WTC11 (cell line): ENCODE data around the gene PREX1. TPM values are rescaled to one million over a fixed set of nuclear protein-coding genes. Genes with fewer than 3 reads are reported as not detected.

ENCODE experiments used
- ATAC-seq: fragments of 200-7000 bp; cut with Tn5 transposase; 2 replicates; pipeline ENCODE4 v1.10.0; 2021; ENCODE audit warnings: mild to moderate bottlenecking, moderate library complexity
- CTCF ChIA-PET: fragments of 300-600 bp; sonication (Branson Sonifier 250); formaldehyde crosslinking; loops from one replicate; lab custom pipeline; 2021; ENCODE audit warnings: antibody characterized with exemption; lab: Charles Lee
- POLR2A ChIA-PET: fragments of 350-600 bp; sonication (Branson Sonifier 250); formaldehyde crosslinking; loops from one replicate; lab custom pipeline; 2021; ENCODE audit warnings: antibody characterized with exemption; lab: Charles Lee
- DNase-seq: peaks from one replicate; pipeline ENCODE4 v3.0.0; 2021; ENCODE audit warnings: low spot score
- H3K27ac Mint-ChIP-seq: 2 replicates; pipeline ENCODE4 v1.8.0; 2021; ENCODE audit warnings: mixed read lengths
- H3K27me3 Mint-ChIP-seq: 2 replicates; pipeline ENCODE4 v1.8.0; 2021; ENCODE audit warnings: low read depth, mild to moderate bottlenecking, moderate library complexity, mixed read lengths
- H3K36me3 Mint-ChIP-seq: 2 replicates; pipeline ENCODE4 v1.8.0; 2021; ENCODE audit warnings: mixed read lengths
- H3K4me1 Mint-ChIP-seq: 2 replicates; pipeline ENCODE4 v1.8.0; 2022; ENCODE audit warnings: mixed read lengths
- H3K4me3 Mint-ChIP-seq: 2 replicates; pipeline ENCODE4 v1.8.0; 2021; ENCODE audit warnings: mild to moderate bottlenecking, moderate library complexity, mixed read lengths
- H3K9me3 Mint-ChIP-seq: 2 replicates; pipeline ENCODE4 v1.8.0; 2021; ENCODE audit warnings: mixed read lengths
- ATF3 ChIP-seq: sonication (generic); formaldehyde crosslinking; conservative IDR thresholded peaks from 2 replicates; pipeline ENCODE4 v1.8.1; 2022; ENCODE audit warnings: mild to moderate bottlenecking, missing genetic modification reagents
- ATF6 ChIP-seq: sonication (generic); formaldehyde crosslinking; IDR thresholded peaks from 2 replicates; pipeline ENCODE4 v1.8.1; 2023; ENCODE audit warnings: mild to moderate bottlenecking, missing genetic modification reagents
- FOXP1 ChIP-seq: sonication (generic); formaldehyde crosslinking; IDR thresholded peaks from 2 replicates; pipeline ENCODE4 v1.8.0; 2022; ENCODE audit warnings: missing genetic modification reagents, mild to moderate bottlenecking, moderate library complexity, borderline replicate concordance
- HMGA2 ChIP-seq: fragments of 250-450 bp; sonication (Bioruptor Pico); IDR thresholded peaks from 2 replicates; pipeline ENCODE4 v1.4.0; 2021; ENCODE audit warnings: mild to moderate bottlenecking, moderate library complexity
- JUN ChIP-seq: sonication (generic); formaldehyde crosslinking; IDR thresholded peaks from 2 replicates; pipeline ENCODE4 v1.8.0; 2023; ENCODE audit warnings: mild to moderate bottlenecking, missing genetic modification reagents
- MXD4 ChIP-seq: fragments of 250-450 bp; sonication (Bioruptor Pico); IDR thresholded peaks from 2 replicates; pipeline ENCODE4 v1.8.0; 2021; ENCODE audit warnings: mild to moderate bottlenecking, moderate library complexity, borderline replicate concordance
- MYBL2 ChIP-seq: sonication (generic); formaldehyde crosslinking; IDR thresholded peaks from 2 replicates; pipeline ENCODE4 v1.8.1; 2023; ENCODE audit warnings: mild to moderate bottlenecking, moderate library complexity, missing genetic modification reagents
- NR1H2 ChIP-seq: sonication (generic); formaldehyde crosslinking; IDR thresholded peaks from 2 replicates; pipeline ENCODE4 v1.9.0; 2021; ENCODE audit warnings: mild to moderate bottlenecking, moderate library complexity, missing genetic modification reagents
- NR3C1 ChIP-seq: sonication (generic); formaldehyde crosslinking; conservative IDR thresholded peaks from 2 replicates; pipeline ENCODE4 v1.8.1; 2023; ENCODE audit warnings: low read depth, mild to moderate bottlenecking, missing genetic modification reagents
- PRDM15 ChIP-seq: sonication (generic); formaldehyde crosslinking; IDR thresholded peaks from 2 replicates; pipeline ENCODE4 v1.8.0; 2022; ENCODE audit warnings: missing genetic modification reagents
- PRRX2 ChIP-seq: fragments of 250-450 bp; sonication (Bioruptor Pico); IDR thresholded peaks from 2 replicates; pipeline ENCODE4 v1.8.0; 2021; ENCODE audit warnings: mild to moderate bottlenecking
- SMAD4 ChIP-seq: sonication (generic); formaldehyde crosslinking; IDR thresholded peaks from 2 replicates; pipeline ENCODE4 v1.8.0; 2022; ENCODE audit warnings: mild to moderate bottlenecking, missing genetic modification reagents
- TEAD1 ChIP-seq: sonication (generic); formaldehyde crosslinking; IDR thresholded peaks from 2 replicates; pipeline ENCODE4 v1.8.0; 2022; ENCODE audit warnings: mild to moderate bottlenecking, missing genetic modification reagents
- TP53 ChIP-seq: sonication (generic); formaldehyde crosslinking; IDR thresholded peaks from 2 replicates; pipeline ENCODE4 v1.8.1; 2023; ENCODE audit warnings: mild to moderate bottlenecking, missing genetic modification reagents
- ZNF219 ChIP-seq: sonication (generic); formaldehyde crosslinking; IDR thresholded peaks from 2 replicates; pipeline ENCODE4 v1.8.0; 2023; ENCODE audit warnings: missing genetic modification reagents, mild to moderate bottlenecking, borderline replicate concordance
- ZNF396 ChIP-seq: fragments of 250-450 bp; sonication (Bioruptor Pico); IDR thresholded peaks from 2 replicates; pipeline ENCODE4 v1.8.0; 2021; ENCODE audit warnings: mild to moderate bottlenecking, moderate library complexity, borderline replicate concordance
- ZNF416 ChIP-seq: fragments of 250-450 bp; sonication (Bioruptor Pico); IDR thresholded peaks from 2 replicates; pipeline ENCODE4 v1.9.0; 2021; ENCODE audit warnings: mild to moderate bottlenecking, inconsistent platforms
- ZNF425 ChIP-seq: fragments of 250-450 bp; sonication (Bioruptor Pico); conservative IDR thresholded peaks from 2 replicates; pipeline ENCODE4 v1.9.0; 2021; ENCODE audit warnings: mild to moderate bottlenecking
- ZSCAN18 ChIP-seq: fragments of 250-450 bp; sonication (Bioruptor Pico); IDR thresholded peaks from 2 replicates; pipeline ENCODE4 v2.1.2; 2022; ENCODE audit warnings: mild to moderate bottlenecking, moderate library complexity
- total RNA-seq: library from RNA; stranded (reverse); gene quantifications from 3 replicates; pipeline ENCODE4 v1.2.3, GENCODE V29; 2021
- TF ChIP-seq, protein P1 (sequence below): sonication (generic); formaldehyde crosslinking; conservative IDR thresholded peaks from 2 replicates; pipeline ENCODE4 v1.8.1; 2023; ENCODE audit warnings: mild to moderate bottlenecking, low read depth, missing genetic modification reagents, moderate library complexity
- TF ChIP-seq, protein P2 (sequence below): sonication (generic); formaldehyde crosslinking; IDR thresholded peaks from 2 replicates; pipeline ENCODE4 v1.8.1; 2023; ENCODE audit warnings: mild to moderate bottlenecking, missing genetic modification reagents

Gene PREX1
- total RNA-seq, 1 experiment from 2014 or later, result 17.3 TPM

DNA sequence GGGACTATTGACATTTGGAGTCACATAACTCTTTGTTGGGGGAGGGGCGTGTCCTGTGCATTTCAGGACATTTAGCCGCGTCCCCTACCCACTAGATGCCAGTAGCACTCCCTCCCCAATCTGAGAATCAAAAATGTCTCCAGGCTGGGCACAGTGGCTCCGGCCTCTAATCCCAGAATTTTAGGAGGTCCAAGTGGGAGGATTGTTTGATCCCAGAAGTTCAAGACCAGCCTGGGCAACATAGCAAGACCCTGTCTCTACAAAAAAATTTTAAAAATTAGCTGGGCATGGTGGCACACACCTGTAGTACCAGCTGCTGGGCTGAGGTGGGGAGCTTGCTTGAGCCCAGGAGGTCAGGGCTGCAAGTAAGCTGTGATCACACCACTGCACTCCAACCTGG, 2.1 kb upstream of the PREX1 start:
- H3K9me3 Mint-ChIP-seq, result no peaks in the 10 kb centered on the region
- ChIA-PET POLR2A (no interaction called here), CTCF (no interaction called here)
- TF ChIP-seq ZNF425 (CRISPR knock-in tag) (no peak), HMGA2 (CRISPR knock-in tag) (no peak), MYBL2 (CRISPR knock-in tag) (no peak), NR1H2 (CRISPR knock-in tag) (no peak), ATF6 (CRISPR knock-in tag) (no peak), ATF3 (no peak), TEAD1 (CRISPR knock-in tag) (no peak), MXD4 (no peak), PRDM15 (CRISPR knock-in tag) (no peak), JUN (CRISPR knock-in tag) (no peak), ZNF416 (CRISPR knock-in tag) (no peak)
- TF ChIP-seq, protein P1, sequence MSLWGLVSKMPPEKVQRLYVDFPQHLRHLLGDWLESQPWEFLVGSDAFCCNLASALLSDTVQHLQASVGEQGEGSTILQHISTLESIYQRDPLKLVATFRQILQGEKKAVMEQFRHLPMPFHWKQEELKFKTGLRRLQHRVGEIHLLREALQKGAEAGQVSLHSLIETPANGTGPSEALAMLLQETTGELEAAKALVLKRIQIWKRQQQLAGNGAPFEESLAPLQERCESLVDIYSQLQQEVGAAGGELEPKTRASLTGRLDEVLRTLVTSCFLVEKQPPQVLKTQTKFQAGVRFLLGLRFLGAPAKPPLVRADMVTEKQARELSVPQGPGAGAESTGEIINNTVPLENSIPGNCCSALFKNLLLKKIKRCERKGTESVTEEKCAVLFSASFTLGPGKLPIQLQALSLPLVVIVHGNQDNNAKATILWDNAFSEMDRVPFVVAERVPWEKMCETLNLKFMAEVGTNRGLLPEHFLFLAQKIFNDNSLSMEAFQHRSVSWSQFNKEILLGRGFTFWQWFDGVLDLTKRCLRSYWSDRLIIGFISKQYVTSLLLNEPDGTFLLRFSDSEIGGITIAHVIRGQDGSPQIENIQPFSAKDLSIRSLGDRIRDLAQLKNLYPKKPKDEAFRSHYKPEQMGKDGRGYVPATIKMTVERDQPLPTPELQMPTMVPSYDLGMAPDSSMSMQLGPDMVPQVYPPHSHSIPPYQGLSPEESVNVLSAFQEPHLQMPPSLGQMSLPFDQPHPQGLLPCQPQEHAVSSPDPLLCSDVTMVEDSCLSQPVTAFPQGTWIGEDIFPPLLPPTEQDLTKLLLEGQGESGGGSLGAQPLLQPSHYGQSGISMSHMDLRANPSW (CRISPR knock-in tag), result no peak
- H3K4me3 Mint-ChIP-seq, result no peak overlapping the region
- peaks cover 22% of the 10 kb centered on the region for H3K4me1 Mint-ChIP-seq
- DNase-seq (no peak), ATAC-seq (no peak)
- H3K36me3 Mint-ChIP-seq, result no peaks in the 10 kb centered on the region
- H3K27me3 Mint-ChIP-seq, result peaks cover 46% of the 10 kb centered on the region
- no peak overlapping the region for H3K27ac Mint-ChIP-seq

DNA sequence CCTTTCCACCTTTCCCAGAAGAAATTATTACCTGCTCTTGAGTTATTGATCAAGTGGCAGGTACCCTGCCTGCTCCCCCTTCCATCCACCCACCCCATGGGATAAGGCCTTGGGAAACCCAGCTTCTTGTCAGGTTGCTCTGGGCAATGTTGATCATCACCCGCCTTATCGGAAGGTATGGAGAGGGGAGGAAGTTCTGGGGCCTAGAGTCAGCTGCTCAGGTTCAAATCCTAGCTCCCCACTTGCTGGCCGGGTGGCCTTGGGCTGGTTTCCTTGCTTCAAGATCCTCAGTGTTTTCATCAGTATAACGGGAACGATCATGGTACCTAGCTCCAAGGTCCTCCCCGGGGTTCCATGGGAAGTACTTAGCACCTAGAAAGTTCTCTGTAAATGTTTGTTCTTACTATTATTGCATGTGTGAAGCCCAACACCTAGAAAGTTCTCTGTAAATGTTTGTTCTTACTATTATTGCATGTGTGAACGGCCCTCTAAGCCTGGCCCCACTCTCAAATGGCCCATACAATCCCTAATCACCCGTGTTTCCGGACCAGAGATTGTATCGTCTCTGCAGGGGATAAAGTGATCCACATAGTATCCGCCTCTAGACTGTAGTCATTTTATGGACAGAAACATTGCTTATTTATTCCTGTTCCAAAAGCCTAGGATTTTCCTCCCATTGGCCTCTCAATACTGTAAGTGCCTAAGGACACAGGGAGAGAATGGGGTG, 1.1 kb upstream of the PREX1 start:
- H3K9me3 Mint-ChIP-seq, result no peaks in the 10 kb centered on the region
- ATAC-seq (no peak), DNase-seq (no peak)
- no peaks in the 10 kb centered on the region for H3K36me3 Mint-ChIP-seq
- CTCF ChIA-PET, result interaction anchor here (1.8 to 4.0 kb wide), 3 partner anchors 76 to 171 kb away, joined by 7 to 57 read pairs (median 21); no protein-coding TSS in a partner anchor
- H3K4me3 Mint-ChIP-seq, result peak overlapping the region; percentile 90
- POLR2A ChIA-PET, result interaction anchor here (0.8 kb wide), 1 partner anchor 93 kb away, joined by 3 read pairs; the partner anchor contains the start of gene ARFGEF2
- H3K27me3 Mint-ChIP-seq, result peaks cover 57% of the 10 kb centered on the region
- no peak overlapping the region for H3K27ac Mint-ChIP-seq
- H3K4me1 Mint-ChIP-seq, result peaks cover 29% of the 10 kb centered on the region
- TF ChIP-seq ZNF396 (CRISPR knock-in tag) (no peak), NR3C1 (CRISPR knock-in tag) (no peak), FOXP1 (no peak), ZNF219 (CRISPR knock-in tag) (no peak), ZSCAN18 (CRISPR knock-in tag) (no peak), TP53 (no peak), SMAD4 (no peak), PRRX2 (CRISPR knock-in tag) (no peak)
- TF ChIP-seq, protein P2, sequence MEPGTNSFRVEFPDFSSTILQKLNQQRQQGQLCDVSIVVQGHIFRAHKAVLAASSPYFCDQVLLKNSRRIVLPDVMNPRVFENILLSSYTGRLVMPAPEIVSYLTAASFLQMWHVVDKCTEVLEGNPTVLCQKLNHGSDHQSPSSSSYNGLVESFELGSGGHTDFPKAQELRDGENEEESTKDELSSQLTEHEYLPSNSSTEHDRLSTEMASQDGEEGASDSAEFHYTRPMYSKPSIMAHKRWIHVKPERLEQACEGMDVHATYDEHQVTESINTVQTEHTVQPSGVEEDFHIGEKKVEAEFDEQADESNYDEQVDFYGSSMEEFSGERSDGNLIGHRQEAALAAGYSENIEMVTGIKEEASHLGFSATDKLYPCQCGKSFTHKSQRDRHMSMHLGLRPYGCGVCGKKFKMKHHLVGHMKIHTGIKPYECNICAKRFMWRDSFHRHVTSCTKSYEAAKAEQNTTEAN (CRISPR knock-in tag), result no peak
